Omental fat pad (tissue), 4 donors: ENCODE data around the gene H19. TPM values are rescaled to one million over a fixed set of nuclear protein-coding genes. Genes with fewer than 3 reads are reported as not detected.

Source experiments
- ATAC-seq: fragments of 150-250 bp; one replicate; pipeline ENCODE4 v1.9.1; 2016; ENCODE audit warnings: mild to moderate bottlenecking, moderate library complexity; ENCODE audit not compliant: low FRiP score
- DNase-seq: peaks from one replicate; pipeline ENCODE4 v3.0.0-alpha.2; 2019; ENCODE audit warnings: low spot score
- CTCF ChIP-seq, 3 donors: fragments of 450-650 bp; IDR thresholded peaks; one replicate each; pipeline ENCODE4 v1.5.1; 2016 to 2017; ENCODE audit warnings: antibody characterized with exemption in 3 of 3, mild to moderate bottlenecking in 3 of 3, moderate library complexity in 2 of 3
- total RNA-seq, 4 donors: library from RNA; depleted of rRNA; stranded (reverse); fragments of >200 nt; gene quantifications; one replicate each; pipeline ENCODE4 v1.1.0, GENCODE V29; 2016

H19 gene
- total RNA-seq, 4 donors from 2014 or later = 386 to 1,140 (median 511) TPM

- no peak for DNase-seq
- no peak for ATAC-seq
- TF ChIP-seq CTCF (IDR thresholded peaks at IDR 0.05) = no peak
These were observed 30.1 kb upstream of the H19 start for GRCh38 chr11:2027708-2028107.

GRCh38 chr11:2015025-2015424, 17.4 kb upstream of the H19 start:
- ATAC-seq = no peak
- no peak for TF ChIP-seq CTCF (IDR thresholded peaks at IDR 0.05)
- no peak for DNase-seq

- DNase-seq (no peak), ATAC-seq (no peak)
- TF ChIP-seq CTCF (IDR thresholded peaks at IDR 0.05) = no peak
These were observed 14.8 kb upstream of the H19 start for GRCh38 chr11:2012440-2012839.

GRCh38 chr11:2004466-2004865, 6.8 kb upstream of the H19 start:
- no peak for DNase-seq
- TF ChIP-seq CTCF (IDR thresholded peaks at IDR 0.05) = no peak
- no peak for ATAC-seq

GRCh38 chr11:2002807-2003206, 5.2 kb upstream of the H19 start:
- TF ChIP-seq CTCF (IDR thresholded peaks at IDR 0.05) = no peak
- no peak for ATAC-seq
- DNase-seq = no peak

GRCh38 chr11:2002042-2002776, 4.6 kb upstream of the H19 start:
- ATAC-seq = no peak
- DNase-seq = no peak
- no peak for TF ChIP-seq CTCF (IDR thresholded peaks at IDR 0.05)

- DNase-seq (no peak), ATAC-seq (no peak)
- TF ChIP-seq CTCF (IDR thresholded peaks at IDR 0.05) = no peak
These were observed 1.2 kb upstream of the H19 start for GRCh38 chr11:1998861-1999260.
